NCI-H2227 (cell line): ENCODE measurements around the gene SH2B2.
"Not testable (repeated sequence)": the region's sequence is repeated elsewhere in the genome, so short reads cannot be mapped to it uniquely, and the experiment has no call there.

Experiments
- DNase-seq: peaks from one replicate; lab custom pipeline; 2025; ENCODE audit not compliant: unreplicated experiment; lab: John Stamatoyannopoulos, UW

Gene SH2B2

DNA sequence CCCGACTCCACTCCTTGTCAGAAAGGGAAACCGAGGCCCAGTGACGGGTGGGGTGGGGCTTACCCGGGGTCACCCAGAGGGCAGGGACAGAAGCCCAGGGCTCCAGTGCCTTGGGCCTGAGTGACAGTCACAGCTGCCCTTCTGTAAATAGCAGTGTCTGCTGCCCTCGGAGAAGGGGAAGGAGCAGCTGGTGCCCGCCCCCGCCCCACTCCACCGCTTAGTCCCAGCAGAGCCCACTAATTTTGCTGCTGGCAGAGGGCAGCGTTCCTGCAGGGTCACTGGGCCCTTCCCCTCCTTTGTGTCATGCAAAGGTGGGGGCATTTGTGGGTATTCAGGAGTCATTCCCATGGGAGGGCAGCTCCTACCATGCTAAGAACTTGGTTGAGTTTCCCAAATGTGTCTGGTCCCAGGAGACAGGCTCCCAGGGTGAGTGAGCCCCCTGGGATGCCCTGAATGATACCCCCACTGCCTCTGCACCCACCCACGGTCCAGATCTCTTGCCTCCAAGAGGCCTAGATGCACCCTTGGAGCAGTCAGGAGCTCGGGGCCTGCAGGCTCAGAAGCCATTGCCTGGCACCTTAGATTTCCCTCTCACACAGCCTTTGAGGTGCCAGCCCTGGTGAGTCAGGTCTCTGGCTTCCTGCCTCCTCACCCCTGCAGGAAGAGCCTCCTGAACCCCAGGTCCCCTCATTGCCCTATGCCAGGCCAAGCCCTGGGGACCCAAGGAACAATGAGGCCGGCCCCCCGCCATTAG lies 17.2 kb downstream of the SH2B2 start:
- peak; percentile 53 for DNase-seq

DNA sequence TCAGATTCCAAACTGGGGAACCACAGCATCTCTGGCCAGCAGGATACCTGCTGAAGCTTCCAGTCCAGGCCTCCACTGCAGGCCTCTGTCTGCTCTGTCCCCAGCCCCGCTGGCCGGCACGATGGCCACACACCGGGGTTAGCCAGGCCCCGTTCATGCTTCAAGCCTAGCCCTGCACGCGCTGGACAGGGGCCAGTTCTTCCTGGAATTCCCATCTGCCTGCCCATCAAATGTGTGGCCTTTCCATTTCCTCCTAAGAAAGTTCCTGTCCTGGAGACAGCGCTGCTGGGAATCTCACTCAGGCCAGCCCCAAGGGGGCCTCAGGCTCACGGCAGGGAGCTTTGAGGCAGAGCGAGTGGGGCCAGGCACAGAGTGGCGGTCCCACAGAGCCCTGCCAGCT lies 18.0 kb downstream of the SH2B2 start:
- no peak for DNase-seq

DNA sequence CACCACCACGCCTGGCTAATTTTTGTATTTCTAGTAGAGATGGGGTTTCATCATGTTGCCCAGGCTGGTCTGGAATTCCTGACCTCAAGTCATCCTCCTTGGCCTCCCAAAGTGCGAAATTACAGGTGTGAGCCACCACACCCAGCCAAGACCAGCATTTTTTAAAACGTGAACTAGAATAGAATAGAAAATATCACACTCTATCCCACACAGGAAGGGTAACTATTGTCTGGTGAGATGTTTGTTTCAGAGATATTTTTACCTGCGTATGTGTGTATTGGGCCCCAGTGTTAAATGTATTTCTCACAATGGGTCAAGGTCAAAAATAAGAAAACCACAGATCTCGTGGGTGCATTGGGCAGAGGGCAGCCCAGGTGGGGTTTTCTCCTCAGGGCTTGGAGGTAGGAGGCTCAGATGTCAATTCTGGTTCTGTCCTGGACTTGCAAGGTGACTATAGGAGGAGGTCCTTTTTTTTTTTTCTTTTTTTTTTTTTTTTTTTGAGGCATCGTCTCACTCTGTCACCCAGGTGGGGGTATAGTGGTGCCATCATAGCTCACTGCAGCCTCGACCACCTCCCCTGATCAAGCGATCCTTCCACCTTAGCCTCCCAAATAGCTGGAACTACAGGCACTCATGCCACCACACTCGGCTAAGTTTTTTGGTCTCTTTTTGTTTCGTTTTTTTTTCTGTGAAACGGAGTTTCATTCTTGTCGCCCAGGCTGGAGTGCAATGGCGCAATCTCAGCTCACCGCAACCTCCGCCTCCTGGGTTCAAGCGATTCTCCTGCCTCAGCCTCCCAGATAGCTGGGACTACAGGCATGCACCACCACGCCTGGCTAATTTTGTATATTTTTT lies 19.0 kb downstream of the SH2B2 start:
- no peak for DNase-seq

DNA sequence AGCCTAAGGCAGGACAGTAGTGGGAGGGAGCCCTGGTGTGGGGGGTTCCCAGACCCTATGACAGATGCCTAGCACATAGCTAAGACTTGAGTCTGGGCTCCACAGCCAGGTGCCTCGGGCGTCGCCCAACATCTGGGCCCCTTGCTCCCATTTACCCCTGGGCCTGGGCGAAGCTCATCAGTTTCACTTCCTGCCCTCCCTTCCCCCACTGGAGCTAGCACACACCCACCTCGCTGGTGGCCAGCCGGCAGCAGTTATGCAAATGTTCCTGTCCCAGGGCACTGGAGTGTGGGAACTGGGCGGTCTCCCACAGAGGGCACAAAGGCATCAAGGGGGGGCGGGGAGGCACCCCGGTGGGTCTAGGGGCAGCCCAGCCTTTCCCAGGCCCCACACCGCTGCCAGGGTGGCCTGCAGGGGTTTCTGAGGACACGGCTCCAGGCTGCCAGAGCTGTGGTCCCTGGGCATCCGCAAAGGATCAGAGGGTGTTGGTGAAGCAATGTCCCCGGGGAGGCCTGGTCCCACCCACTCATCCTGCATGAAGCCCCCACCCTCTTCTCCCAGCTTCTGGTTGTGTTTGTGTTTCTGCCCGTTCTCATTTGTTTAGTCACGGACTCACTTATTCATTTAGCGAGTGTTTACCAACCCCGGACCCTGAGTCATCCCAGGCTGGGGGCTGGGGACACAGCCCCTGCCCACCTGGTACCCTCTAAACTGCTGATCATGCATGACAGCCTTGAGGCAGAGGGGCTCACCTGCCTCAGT lies 20.4 kb downstream of the SH2B2 start:
- peak; percentile 54 for DNase-seq

DNA sequence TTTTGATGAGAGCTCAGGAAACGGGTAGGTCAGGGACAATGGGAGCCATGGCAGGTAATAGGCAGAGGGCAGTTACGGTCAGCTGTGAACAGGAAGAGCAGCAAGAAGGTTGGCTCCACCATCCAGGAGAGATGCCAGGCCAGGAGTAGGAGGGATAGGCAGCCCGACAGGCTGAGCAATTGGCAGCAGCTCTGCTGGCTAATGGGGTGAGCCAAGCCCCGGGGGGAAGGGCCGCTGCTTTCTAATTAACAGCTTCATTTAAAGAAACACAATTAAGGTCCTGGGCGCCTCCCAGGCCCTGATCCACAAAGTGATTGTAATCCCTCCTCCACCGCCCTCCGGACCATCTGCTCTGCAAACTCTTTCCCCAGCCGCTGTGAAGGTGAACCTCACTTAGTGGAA lies 23.7 kb downstream of the SH2B2 start:
- DNase-seq, result no peak

- no peak for DNase-seq
These were observed 25.6 kb downstream of the SH2B2 start for GRCh38 chr7:102312317-102312716.

DNA sequence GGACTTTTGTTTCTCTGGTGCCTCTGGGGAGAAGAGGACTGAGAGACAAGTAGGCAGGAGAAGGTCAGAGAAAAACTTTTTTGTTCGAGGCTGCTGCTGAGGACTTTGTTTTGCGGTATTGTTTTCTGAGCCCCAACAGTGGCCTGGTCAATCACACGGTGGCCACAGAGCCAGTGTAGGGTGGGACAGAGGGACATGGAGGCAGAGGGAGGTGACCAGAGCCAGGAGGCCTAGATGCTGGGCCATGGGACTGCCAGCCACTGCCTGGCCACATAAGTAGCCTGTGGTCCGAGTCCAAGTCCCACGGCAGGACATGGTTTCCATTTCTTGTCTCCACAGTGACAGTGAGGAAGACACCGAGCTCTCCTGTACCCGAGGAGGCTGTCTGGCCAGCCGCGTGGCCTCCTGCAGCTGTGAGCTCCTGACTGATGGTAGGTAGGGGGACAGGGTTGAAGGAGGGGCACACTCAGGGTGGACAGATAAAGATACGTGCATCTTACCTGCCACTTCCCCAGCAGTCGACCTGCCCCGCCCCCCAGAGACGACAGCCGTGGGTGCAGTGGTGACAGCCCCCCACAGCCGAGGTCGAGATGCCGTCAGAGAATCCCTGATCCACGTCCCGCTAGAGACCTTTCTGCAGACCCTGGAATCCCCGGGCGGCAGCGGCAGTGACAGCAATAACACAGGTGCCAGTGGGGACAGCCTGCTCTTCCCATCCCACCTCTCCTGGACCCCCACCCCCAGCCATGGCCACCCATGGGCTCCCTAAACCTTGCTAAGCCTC lies 27.5 kb downstream of the SH2B2 start:
- DNase-seq, result no peak

DNA sequence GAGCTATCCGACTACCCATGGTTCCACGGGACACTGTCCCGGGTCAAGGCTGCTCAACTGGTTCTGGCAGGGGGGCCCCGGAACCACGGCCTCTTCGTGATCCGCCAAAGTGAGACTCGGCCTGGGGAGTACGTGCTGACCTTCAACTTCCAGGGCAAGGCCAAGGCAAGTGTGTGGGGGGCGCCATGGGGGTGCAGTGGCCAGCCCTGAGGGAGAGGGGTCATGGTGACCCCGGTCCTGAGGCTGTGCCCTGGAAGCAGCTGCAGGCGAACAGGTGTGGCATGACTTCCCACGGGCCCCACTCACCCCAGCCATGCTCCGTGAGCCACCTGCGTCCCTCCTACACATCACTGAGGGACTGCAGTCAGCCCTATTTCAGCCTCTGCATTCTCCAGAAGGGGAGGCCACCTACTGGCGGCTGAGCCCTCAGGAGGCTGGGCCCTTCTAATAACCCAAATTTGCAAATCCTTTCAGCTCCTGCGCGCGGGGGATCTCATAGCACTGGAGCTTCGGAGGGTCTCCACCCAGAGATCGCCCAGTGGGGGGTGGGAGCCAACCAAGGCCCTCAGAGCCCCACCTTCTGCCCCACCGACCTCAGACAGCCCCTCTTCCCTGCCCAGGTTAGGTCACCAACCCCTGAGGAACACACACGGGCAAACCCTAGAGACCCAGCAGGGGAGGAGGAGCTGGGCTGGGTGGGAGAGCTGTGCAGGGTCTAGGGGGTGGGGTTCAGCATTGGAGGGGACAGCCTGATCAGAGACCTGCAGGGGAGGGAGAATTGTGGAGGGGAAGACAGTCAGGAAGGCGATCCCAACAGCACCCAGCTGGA lies 30.8 kb downstream of the SH2B2 start:
- DNase-seq, result no peak

GRCh38 chr7:102318482-102318971 lies 31.9 kb downstream of the SH2B2 start:
- no peak for DNase-seq

DNA sequence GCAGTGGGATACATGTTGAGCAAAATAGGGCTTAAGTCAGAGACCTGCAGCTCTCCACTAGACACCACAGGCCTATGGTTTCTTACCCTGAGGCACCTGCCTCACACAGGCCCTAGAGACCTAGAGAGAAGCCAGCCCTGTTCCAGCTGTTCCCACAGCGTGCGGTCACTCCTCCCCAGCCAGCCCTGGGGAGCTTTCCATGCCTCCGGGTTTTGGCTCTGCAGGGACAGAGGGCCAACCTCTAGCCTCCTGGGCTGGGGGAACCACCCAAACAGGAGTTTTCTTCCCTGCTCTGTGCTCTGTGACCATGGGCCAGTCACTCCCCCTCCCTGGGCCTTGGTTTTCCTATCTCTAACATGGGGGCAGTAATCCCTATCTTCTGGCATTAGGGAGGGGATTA lies 33.0 kb downstream of the SH2B2 start:
- DNase-seq, result no peak

DNA sequence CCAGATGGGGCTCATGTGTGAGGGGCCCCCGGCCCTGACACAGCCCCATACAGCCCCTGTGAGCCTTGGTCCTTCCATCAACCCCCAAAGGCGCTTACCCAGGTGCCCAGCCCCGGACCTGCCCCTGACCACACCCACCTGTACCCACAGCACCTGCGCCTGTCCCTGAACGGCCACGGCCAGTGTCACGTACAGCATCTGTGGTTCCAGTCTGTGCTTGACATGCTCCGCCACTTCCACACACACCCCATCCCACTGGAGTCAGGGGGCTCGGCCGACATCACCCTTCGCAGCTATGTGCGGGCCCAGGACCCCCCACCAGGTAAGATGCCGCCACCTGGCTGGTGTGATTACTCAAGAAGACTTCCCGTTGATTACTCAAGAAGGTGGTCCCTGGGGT lies 33.5 kb downstream of the SH2B2 start:
- DNase-seq, result no peak

- no peak for DNase-seq
These were observed 34.1 kb downstream of the SH2B2 start for GRCh38 chr7:102320601-102321350.

DNA sequence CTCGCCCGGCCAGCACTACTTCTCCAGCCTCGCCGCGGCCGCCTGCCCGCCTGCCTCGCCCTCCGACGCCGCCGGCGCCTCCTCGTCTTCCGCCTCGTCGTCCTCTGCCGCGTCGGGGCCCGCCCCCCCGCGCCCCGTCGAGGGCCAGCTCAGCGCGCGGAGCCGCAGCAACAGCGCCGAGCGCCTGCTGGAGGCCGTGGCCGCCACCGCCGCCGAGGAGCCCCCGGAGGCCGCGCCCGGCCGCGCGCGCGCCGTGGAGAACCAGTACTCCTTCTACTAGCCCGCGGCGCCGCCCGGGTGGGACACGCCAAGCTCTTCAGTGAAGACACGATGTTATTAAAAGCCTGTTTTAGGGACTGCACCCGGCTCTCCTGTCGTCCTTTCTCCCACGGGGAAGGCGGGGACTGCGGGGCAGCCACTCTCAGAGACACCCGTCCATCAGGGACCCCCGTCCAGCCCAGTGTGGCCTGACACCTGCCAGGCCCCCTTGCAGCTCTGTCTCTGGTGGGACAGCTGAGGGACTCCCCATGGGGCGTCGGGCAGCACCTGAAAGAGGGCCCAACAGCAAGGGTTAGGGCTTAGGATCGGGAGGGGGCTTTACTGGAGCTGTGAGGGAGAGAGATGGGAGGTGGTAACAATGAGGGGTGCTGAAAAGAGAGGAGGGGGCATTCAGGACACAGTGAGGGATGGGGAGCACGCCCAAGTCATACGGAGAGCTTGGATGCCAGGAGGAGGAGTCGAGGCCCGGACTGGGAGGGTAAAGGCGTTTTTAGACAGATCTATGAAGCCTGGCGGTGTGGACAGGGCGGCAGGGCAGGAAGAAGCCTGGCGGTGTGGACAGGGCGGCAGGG lies 34.9 kb downstream of the SH2B2 start:
- no peak for DNase-seq

- DNase-seq, result no peak
These were observed 35.6 kb downstream of the SH2B2 start for GRCh38 chr7:102322202-102322715.

- no peak for DNase-seq
These were observed 37.2 kb downstream of the SH2B2 start for GRCh38 chr7:102323914-102324195.

DNA sequence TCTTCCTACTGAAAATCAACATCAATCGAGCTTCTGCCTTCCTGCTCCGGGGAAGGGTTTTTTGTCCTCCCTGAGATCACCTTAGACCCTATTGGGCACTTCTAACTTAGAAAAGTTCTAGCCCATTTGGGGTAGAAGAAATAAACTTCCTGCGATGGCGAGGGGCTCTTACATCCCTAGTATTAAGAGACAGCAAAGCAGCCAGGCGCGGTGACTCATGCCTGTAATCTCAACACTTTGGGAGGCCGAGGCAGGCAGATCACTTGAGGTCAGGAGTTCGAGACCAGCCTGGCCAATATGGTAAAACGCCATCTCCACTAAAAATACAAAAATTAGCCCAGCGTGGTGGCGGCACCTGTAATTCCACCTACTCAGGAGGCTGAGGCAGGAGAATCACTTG lies 38.4 kb downstream of the SH2B2 start:
- DNase-seq, result not testable (repeated sequence)

GRCh38 chr7:102326157-102326889 lies 39.7 kb downstream of the SH2B2 start:
- DNase-seq, result no peak
